HFF-Myc (cell line): ENCODE measurements around the gene FAM170B.

Experiments used
- DNase-seq: peaks from one replicate; pipeline ENCODE4 v3.0.0-alpha.2; 2011; ENCODE audit warnings: low read depth; ENCODE audit errors: extremely low read depth
- H3K4me3 ChIP-seq: replicated peaks from 2 replicates; pipeline ENCODE4 v1.5.1; 2011; ENCODE audit warnings: low read depth, mild to moderate bottlenecking, control low read depth, low read length
- TF ChIP-seq, protein P1 (sequence below): IDR thresholded peaks from 2 replicates; pipeline ENCODE4 v1.5.1; 2012; ENCODE audit warnings: mild to moderate bottlenecking, low read depth, low read length, control low read depth; ENCODE audit errors: missing control alignments

The FAM170B gene

DNA sequence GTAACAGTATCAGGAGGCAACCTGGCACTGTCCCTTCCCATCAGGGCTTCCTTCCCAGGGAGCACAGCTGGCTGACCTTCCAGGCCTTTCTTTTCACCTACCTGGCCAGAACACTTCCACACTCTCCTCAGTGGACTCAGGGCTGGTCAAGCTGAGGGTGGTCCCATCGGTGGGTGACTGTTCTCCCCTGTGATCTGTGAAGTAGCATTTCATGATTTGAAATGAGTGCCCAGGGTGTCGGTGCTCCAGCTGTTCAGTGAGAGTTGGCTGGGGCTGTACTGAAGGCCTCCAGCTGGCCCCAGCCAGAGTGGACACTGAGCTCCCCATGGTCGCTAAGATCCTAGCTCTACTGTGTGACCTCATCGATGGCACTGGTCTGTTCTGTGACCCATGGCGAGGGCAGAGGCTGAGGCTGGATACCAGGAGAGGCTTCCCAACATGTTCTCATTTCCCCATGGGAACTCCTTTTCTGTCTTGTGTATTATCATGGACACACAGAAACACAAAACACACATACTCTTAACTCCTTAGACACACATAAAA, at the start of gene FAM170B:
Gene FAM170B (minus strand): TSS at position 316 of the 543 bp plus-strand sequence. CDS start 103 bp downstream, at position 213.
- no peak for DNase-seq
- H3K4me3 ChIP-seq = no peak within 1 kb of the TSS
- TF ChIP-seq, protein P1, sequence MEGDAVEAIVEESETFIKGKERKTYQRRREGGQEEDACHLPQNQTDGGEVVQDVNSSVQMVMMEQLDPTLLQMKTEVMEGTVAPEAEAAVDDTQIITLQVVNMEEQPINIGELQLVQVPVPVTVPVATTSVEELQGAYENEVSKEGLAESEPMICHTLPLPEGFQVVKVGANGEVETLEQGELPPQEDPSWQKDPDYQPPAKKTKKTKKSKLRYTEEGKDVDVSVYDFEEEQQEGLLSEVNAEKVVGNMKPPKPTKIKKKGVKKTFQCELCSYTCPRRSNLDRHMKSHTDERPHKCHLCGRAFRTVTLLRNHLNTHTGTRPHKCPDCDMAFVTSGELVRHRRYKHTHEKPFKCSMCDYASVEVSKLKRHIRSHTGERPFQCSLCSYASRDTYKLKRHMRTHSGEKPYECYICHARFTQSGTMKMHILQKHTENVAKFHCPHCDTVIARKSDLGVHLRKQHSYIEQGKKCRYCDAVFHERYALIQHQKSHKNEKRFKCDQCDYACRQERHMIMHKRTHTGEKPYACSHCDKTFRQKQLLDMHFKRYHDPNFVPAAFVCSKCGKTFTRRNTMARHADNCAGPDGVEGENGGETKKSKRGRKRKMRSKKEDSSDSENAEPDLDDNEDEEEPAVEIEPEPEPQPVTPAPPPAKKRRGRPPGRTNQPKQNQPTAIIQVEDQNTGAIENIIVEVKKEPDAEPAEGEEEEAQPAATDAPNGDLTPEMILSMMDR = no peak

DNA sequence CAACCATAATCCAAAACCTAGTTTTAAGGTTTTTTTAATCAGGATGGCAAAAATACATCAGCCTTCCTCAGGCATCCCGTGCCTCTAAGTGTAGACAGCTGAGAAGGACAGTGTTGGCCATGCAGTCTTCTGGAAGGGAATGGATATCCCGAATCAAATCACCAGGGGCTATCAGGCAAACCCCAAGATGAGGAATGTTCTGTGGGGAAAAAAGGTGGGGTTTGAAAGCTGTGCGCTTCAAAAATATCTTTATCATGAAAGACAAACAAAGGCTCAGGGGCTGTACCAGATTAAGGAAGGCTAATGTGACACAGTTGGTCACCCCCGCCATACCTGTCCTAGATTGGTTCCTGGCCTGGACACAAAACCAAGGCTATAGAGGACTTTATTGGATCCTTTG, 49.0 kb upstream of the FAM170B start:
- no peak for DNase-seq
- no peak overlapping the region for H3K4me3 ChIP-seq
- TF ChIP-seq, protein P1 = no peak

DNA sequence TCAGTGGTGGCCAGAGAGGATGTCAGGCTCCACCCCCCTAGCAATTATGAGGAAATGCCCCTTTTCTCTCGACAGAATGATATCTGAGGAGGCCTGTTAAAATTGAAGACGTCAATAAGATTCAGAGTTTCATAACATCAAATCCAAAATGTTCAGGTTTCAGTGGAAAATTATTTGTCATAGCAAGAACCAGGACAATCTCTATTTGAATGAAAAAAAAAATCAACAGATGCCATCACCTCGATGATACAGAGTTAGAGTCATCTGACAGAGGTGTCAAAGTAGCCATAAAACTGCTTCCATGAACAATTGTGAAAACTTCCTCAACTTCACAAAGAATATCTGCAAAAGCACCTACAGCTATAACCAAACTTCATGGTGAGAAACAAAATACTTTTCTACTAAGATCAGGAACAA, 46.6 kb upstream of the FAM170B start:
- TF ChIP-seq, protein P1 = no peak
- no peak for DNase-seq

DNA sequence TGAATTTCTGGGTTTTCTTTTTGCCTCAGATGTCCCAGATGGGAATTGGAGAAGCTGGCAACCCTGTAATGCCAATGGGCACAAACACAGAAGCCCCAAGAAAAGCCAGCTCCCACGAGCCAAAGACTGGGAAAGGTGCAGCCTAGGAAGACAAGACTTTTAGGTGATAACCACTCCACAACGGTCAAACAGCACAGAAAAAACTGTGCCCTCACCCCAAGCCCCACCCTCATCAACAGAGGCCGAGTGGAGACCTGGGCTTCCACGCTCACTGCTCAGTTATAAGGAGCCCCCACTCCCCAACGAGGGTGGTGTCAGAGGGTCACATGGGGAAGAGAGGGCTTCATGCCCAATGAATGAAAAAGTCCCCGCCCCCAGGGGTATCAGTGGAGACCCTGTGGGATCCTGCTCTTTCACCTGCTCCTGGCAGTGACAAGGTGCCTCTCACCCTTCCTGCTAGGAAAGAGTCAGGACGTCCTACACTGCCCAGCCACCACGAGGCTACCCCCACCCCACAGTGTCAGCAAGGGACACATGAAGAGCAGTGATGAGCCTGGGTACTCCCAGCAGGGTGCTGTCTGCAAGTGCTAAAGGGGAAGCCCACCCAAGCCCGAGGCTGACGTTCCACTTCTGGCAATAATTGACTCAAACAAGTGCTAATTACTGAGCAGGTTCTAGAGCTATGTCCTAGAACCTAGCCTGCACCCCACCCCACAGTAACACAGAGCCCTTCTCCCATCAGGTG, 46.0 kb upstream of the FAM170B start:
- TF ChIP-seq, protein P1 = no peak
- DNase-seq = no peak
- H3K4me3 ChIP-seq = no peak overlapping the region

More for the DNA sequence above, 46.6 kb upstream of the FAM170B start:
- H3K4me3 ChIP-seq = no peak overlapping the region

DNA sequence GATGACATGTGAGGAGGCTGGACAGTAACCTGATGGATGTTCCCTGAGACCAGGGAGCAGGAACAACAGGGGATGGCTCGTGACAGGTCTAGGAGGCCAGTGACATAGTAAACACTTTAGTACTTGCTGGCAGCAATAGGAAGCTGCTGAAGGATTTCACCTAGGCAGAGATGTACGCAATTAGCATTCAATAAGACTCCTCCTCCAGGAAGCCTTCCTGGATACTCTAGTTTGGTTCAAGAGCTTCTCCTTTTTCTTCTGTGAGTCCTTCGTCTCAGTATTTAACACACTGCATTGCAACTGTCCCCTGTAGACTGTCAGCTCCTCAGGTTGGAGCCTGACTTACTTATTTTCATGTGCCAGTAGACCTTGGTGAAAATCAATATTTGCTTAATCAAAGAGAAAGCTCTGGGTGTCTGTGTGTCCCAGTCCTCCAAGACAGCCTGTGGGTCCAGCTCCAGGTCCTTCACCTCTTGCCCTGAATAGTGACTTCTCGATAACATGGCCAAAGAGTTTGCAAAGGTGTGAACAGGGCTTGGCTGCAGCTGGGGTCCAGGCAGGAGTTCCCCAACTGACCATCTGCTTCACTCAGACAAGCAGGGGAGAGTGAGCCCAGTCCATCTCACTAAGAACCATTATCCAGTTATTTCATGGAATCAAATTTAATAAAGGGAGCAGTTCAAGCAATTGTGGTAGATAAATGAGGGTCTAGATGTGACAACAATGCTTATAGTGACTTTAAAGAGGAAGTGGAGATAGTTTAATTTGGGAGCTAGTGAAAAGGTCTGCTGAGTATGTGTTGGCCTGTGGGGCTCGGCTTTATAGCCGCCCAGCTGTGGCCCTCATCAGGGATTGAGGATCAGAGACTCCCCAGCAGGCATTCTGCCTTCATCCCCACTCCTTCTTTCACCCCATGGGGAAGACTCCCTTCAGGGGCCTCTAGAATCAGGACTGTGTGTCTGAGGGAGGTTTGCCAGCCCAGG, 45.0 kb upstream of the FAM170B start:
- TF ChIP-seq, protein P1 = no peak
- H3K4me3 ChIP-seq = no peak overlapping the region
- no peak for DNase-seq
